Neural crest cell (in vitro differentiated cells): ENCODE data around the gene ADCY9. TPM values are rescaled to one million over a fixed set of nuclear protein-coding genes. Genes with fewer than 3 reads are reported as not detected.

ENCODE experiments used
- DNase-seq: peaks from one replicate; pipeline ENCODE4 v3.0.0; 2021; ENCODE audit warnings: low read depth, mixed read lengths, low spot score
- H3K27ac Mint-ChIP-seq: one replicate; pipeline ENCODE4 v1.8.0; 2021; ENCODE audit warnings: mild to moderate bottlenecking, mixed read lengths; ENCODE audit not compliant: unreplicated experiment
- H3K27me3 Mint-ChIP-seq: 2 replicates; pipeline ENCODE4 v1.8.0; 2021; ENCODE audit warnings: low read depth, mild to moderate bottlenecking, mixed read lengths
- H3K36me3 Mint-ChIP-seq: 2 replicates; pipeline ENCODE4 v1.8.0; 2021; ENCODE audit warnings: low read depth, mild to moderate bottlenecking, mixed read lengths
- H3K4me1 Mint-ChIP-seq: 2 replicates; pipeline ENCODE4 v1.8.0; 2021; ENCODE audit warnings: mixed read lengths
- H3K4me3 Mint-ChIP-seq: one replicate; pipeline ENCODE4 v1.8.0; 2021; ENCODE audit warnings: mild to moderate bottlenecking, mixed read lengths
- H3K9me3 Mint-ChIP-seq: 2 replicates; pipeline ENCODE4 v1.8.0; 2021; ENCODE audit warnings: mixed read lengths
- CTCF ChIP-seq: fragments of 200-600 bp; sonication (generic); conservative IDR thresholded peaks from 2 replicates; pipeline ENCODE4 v1.5.0; 2021; ENCODE audit warnings: antibody characterized with exemption, mild to moderate bottlenecking
- total RNA-seq: library from RNA; stranded (reverse); gene quantifications from 2 replicates; pipeline ENCODE4 v1.2.1, GENCODE V29; 2021

Gene ADCY9
- total RNA-seq, 1 donor from 2014 or later = 11.6 TPM

GRCh38 chr16:4096509-4096908, 19.7 kb downstream of the ADCY9 start:
- Mint-ChIP-seq H3K27me3 (no peaks in the 10 kb centered on the region), H3K4me3 (no peak overlapping the region), H3K27ac (no peak overlapping the region), H3K36me3 (no peaks in the 10 kb centered on the region), H3K4me1 (peaks cover 6% of the 10 kb centered on the region), H3K9me3 (no peaks in the 10 kb centered on the region)
- no peak for DNase-seq
- TF ChIP-seq CTCF = no peak

GRCh38 chr16:4094127-4094773, 22.0 kb downstream of the ADCY9 start:
- no peak overlapping the region for H3K27ac Mint-ChIP-seq

GRCh38 chr16:4093495-4094126, 22.6 kb downstream of the ADCY9 start:
- no peak for TF ChIP-seq CTCF
- Mint-ChIP-seq H3K9me3 (no peaks in the 10 kb centered on the region), H3K27ac (no peak overlapping the region), H3K4me3 (no peak overlapping the region), H3K4me1 (peaks cover 6% of the 10 kb centered on the region), H3K36me3 (no peaks in the 10 kb centered on the region), H3K27me3 (no peaks in the 10 kb centered on the region)
- no peak for DNase-seq

More at GRCh38 chr16:4094127-4094773, 22.0 kb downstream of the ADCY9 start:
- H3K4me1 Mint-ChIP-seq = peaks cover 6% of the 10 kb centered on the region
- DNase-seq = no peak
- H3K27me3 Mint-ChIP-seq = no peaks in the 10 kb centered on the region
- TF ChIP-seq CTCF = no peak
- no peak overlapping the region for H3K4me3 Mint-ChIP-seq
- H3K9me3 Mint-ChIP-seq = no peaks in the 10 kb centered on the region
- H3K36me3 Mint-ChIP-seq = no peaks in the 10 kb centered on the region

GRCh38 chr16:4092547-4093265, 23.5 kb downstream of the ADCY9 start:
- H3K4me3 Mint-ChIP-seq = no peak overlapping the region
- no peaks in the 10 kb centered on the region for H3K27me3 Mint-ChIP-seq
- H3K4me1 Mint-ChIP-seq = peaks cover 6% of the 10 kb centered on the region
- no peak overlapping the region for H3K27ac Mint-ChIP-seq
- TF ChIP-seq CTCF = no peak
- H3K9me3 Mint-ChIP-seq = no peaks in the 10 kb centered on the region
- H3K36me3 Mint-ChIP-seq = no peaks in the 10 kb centered on the region
- no peak for DNase-seq

- no peak overlapping the region for H3K4me3 Mint-ChIP-seq
- no peak for DNase-seq
- no peaks in the 10 kb centered on the region for H3K9me3 Mint-ChIP-seq
- peaks cover 2% of the 10 kb centered on the region for H3K27me3 Mint-ChIP-seq
- no peak overlapping the region for H3K27ac Mint-ChIP-seq
- H3K36me3 Mint-ChIP-seq = no peaks in the 10 kb centered on the region
- TF ChIP-seq CTCF = no peak
- H3K4me1 Mint-ChIP-seq = peaks cover 6% of the 10 kb centered on the region
Observed at GRCh38 chr16:4091240-4092012, 24.8 kb downstream of the ADCY9 start.
